ENCODE measurements around the gene HIBADH.

Gene HIBADH

DNA sequence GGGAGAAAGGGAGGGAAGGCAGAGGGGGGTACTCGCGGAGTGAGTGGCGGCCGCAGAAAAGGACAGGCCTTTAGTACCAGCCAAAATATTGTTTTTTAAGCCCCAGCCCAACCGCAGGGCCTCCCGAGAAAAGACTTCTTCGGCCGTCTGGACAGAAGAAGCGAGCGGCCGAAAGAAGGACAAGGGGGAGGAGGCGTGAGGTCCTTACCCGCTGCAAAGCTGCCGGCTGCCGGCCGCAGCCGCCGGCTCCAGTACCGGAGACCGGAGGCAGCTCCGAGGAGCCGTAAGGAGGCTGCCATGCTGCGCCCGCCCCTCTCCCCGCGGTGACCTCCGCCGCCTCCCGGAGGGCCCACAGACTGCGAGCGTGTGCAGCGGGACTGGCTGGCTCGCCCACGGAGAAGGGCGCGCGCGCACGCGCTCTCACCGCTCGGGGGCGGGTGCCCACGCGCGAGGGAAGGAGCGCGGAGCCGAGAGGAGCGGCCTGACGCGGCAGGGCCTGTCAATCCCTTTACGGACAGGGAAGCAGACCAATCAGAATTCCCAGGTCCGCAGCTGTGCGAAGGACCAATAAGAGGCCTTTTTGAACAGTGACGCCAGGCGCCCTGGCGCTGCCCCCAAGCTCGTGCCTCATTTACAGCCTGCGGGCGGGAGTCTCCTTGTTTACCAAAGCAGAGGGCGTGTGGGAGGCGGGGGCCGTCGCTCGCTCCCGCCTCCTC is at the start of gene HIBADH:
Gene HIBADH (minus strand): TSS at position 394 of the 716 bp plus-strand sequence. CDS start 95 bp downstream, at position 299.
- DNase-seq (ENCODE audit: low spot score), result peak; percentile 99

GRCh38 chr7:27712217-27712616 is 49.5 kb upstream of the HIBADH start:
- DNase-seq (ENCODE audit: low spot score), result no peak

DNA sequence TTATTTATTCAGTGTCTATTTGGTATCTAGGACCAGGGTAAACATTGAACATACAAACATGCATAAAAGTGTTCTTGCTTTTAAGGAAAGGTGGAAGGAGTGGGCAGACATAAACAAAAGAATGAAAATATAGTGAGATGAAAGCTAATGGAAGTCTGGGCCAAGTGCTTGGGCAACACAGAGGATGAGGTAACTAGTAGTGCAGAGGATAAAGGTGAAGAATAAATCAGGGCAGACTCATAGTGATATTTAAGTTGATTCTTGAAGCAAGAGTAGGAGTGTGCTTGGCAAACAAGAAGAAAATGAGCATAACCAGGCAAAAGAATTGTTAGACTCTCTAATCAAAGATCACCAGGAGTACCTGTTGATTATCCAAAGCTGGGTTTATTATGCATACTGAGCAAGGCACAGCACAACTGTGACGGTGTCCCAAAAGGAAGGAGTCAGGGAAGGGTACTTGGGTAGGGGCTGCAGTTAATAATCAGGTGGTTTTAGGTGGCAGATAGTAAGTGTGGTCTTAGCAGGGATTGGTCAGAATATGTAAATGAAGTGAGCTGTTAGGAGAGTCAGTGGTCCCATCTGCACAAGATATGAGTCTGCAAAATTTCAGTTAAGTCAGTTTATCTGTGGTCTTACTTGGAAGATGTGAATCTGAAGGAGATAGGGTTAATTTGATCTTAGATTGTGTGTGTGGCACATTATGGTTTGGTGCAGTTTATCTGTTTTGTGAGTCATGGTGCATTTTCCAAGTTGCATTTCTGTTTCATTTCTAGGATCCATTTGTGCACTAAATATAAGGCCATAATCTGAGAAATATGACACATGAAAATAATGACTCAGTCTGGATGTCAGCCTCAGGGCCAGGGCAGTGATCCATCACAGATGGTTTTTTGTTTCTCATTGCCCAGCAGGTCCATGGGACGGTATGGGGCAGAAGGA is 46.7 kb upstream of the HIBADH start:
- no peak for DNase-seq (ENCODE audit: low spot score)

DNA sequence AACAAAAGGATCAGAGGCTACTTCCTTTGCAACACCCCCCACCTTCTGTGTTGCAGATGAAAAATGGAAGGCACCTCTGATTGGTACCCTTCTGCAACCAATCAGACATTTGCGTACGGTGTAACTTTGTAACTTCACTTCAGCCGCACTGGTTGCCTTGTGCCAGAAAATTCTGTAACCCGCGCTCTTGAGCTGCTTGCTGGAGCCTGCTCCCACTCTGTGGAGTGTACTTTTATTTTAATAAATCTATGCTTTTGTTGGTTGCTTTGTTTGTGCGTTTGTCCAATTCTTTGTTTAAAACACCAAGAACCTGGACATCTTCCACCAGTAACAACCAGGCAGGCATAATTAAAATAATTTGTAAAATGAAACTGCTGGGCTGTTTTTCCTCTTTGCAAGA is 45.8 kb upstream of the HIBADH start:
- DNase-seq (ENCODE audit: low spot score), result no peak

DNA sequence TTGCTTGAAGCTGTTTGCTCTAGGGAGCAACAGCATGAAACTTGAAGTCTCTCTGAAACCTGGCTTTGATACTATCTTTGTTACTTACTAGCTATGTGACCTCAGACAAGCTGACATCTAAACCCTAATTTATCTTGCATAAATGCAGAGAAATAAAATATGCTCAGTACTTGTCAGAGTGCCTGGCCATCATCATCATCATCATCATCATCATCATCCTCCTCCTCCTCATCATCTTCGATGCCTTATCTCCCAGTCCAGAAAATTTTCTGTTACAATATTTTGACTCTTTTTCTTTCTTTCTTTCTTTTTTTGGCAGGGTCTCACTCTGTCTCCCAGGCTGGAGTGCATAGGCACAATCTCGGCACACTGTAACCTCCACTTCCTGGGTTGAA is 42.5 kb upstream of the HIBADH start:
- DNase-seq (ENCODE audit: low spot score), result no peak

DNA sequence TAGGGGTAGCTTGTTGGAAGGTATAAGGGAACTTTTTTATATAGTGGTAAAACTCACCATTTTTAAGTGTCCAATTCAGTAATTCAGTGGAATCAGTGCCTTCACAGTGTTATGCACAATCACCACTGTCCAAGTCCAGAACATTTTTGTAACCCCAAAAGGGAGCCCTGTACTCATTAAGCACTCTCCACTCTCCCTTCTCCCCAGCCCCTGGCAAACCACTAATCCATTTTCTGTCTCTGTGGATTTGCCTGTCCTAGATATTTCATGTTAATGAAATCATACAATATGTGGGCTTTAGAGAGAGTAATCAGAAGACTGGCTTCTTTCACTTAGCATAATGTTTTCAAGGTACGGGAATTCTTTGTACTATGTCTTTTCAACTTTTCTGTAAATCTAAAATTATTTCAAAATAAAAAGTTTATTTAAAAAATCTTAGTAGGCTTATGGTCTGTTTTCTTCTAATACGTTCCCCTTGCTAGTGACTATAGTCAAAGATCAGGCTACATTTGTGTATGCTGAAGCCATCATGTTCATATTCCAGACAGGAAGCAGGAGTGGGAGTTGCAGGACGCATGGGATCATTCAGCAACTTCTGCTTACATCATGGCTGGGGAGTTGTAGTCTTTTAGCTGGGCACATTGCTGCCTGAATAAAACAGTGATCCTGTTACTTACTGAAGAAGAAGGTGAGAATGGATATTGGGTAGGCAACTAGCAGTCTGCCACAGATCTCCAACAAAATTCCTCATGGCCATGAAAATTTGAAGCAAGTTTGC is 41.9 kb upstream of the HIBADH start:
- DNase-seq (ENCODE audit: low spot score), result no peak

DNA sequence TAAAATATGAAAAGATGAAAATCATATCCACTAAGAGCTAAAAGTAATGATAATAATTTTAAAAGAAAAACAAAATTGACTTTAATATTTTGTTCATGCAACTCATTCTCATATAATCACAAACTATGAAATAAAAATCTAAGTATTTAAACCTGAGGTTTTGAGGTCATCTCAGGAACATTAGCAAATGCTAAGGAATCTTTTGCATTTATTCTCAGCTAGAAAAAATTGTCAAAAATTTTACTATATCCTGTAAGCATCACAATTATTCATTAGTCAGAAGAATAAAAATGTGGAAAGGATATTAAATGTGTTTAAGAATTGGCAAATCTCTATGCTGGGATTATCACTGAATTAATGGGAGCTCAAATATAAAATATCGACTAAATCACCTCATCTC is 40.5 kb upstream of the HIBADH start:
- no peak for DNase-seq (ENCODE audit: low spot score)

- no peak for DNase-seq (ENCODE audit: low spot score)
Measured at GRCh38 chr7:27700501-27700900, 37.8 kb upstream of the HIBADH start.

- DNase-seq (ENCODE audit: low spot score), result no peak
Measured at GRCh38 chr7:27699751-27700150, 37.1 kb upstream of the HIBADH start.

GRCh38 chr7:27697861-27698430 is 35.3 kb upstream of the HIBADH start:
- DNase-seq (ENCODE audit: low spot score), result peak; percentile 3

- no peak for DNase-seq (ENCODE audit: low spot score)
Measured at GRCh38 chr7:27695096-27695495, 32.4 kb upstream of the HIBADH start.

GRCh38 chr7:27693794-27694193 is 31.1 kb upstream of the HIBADH start:
- DNase-seq (ENCODE audit: low spot score), result no peak

DNA sequence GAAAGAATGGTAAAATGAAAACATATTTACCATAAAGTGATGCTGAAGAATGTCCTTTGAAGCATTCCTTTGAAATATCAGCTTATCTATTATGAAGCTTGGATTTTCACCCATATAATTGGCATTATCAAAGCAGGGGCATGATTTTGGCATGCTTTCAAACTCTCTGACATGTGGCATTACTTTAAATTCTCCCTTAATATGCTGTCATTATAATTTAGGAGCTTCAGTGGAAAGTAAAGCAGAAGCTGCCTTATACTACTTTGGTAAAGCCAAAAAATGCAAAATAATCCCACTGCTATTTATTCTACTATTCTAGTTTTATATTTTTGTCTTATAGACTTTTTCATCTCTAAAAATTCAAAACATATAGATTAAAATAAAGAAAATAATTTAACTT is 28.0 kb upstream of the HIBADH start:
- DNase-seq (ENCODE audit: low spot score), result no peak

DNA sequence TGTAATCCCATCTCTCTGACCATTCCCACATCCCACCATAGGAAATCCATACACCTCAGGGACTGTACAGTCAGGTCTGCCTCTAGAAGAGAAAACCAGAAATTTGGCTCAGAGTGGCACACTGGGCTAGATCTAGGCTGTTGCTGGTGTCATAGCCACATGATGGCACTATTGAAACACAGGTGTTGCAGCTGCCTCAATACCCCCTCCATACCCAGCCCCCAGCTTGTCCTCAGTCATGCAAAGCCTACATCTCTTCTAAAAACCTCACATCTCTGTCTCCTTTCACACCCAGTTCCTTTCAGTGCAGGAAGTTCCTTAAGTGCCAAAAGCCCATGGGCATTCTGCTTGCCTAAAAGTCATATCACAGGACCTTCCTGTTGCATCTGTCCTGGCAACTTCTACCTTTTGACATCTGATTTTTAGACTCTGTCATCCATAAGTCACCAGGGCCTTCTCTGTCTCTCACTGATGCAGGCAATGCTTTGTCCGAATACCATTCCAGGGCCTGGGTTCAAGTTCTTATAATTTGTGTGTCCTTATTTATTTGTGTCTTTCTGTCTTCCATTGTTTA is 27.0 kb upstream of the HIBADH start:
- DNase-seq (ENCODE audit: low spot score), result peak; percentile 14

- DNase-seq (ENCODE audit: low spot score), result no peak
Measured at GRCh38 chr7:27689150-27689549, 26.5 kb upstream of the HIBADH start.

GRCh38 chr7:27688646-27689045 is 26.0 kb upstream of the HIBADH start:
- no peak for DNase-seq (ENCODE audit: low spot score)

GRCh38 chr7:27688056-27688455 is 25.4 kb upstream of the HIBADH start:
- no peak for DNase-seq (ENCODE audit: low spot score)

GRCh38 chr7:27686315-27686714 is 23.6 kb upstream of the HIBADH start:
- no peak for DNase-seq (ENCODE audit: low spot score)

DNA sequence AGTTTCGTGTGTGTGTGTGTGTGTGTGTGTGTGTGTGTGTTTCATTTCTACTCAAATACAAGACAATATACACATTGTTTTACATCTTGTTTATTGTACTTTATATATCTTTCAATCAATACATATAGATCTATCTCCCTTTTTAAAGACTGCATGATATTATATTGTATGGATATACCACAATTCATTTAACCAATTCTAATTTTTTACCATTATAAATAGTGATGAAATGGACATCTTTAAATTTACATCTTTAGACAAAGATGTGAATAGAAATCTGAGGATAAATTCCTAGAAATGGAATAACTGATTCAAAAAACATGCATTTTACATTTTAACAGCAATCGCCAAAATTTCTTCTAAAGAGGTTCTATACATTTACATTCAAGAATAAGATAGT is 23.2 kb upstream of the HIBADH start:
- DNase-seq (ENCODE audit: low spot score), result no peak

DNA sequence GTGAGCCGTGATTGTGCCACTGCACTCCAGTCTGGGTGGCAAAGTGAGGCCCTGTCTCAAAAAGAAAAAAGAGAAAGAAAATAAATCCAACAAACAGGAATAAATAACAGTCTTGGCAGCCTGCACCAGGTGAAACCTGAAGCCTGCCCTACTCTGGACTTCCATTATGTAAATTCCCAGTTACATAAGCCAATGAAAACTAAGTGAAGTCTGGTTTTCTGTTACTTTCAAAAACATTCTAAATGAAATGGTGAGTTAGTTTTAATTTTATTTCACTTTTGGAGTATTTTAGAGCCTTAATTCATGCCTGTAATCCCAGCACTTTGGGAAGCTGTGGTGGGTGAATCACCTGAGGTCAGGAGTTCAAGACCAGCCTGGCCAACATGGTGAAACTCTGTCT is 22.5 kb upstream of the HIBADH start:
- no peak for DNase-seq (ENCODE audit: low spot score)

DNA sequence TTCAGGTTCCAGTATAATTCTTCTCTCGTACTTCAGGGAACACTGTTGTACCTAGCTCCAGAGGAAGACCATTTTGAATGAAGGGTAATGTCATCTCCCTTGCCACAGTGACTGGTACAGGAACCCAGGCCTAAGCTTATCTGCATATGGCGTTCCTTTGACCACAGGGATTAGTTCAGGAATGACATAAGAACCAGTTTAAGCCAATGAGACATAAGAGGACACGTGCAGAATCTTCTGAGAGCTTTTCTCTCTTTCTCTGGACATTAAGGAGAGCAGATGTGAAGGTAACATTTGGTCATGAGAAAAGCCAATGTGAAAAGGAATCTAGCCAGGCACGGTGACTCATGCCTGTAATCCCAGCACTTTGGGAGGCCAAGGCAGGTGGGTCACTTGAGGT is 21.8 kb upstream of the HIBADH start:
- no peak for DNase-seq (ENCODE audit: low spot score)

GRCh38 chr7:27680610-27681009 is 17.9 kb upstream of the HIBADH start:
- DNase-seq (ENCODE audit: low spot score), result no peak
